A549 (cell line): ENCODE data around the gene ROR1. TPM values are rescaled to one million over a fixed set of nuclear protein-coding genes. Genes with fewer than 3 reads are reported as not detected.

Experiments used
- ATAC-seq, 2 experiments: fragments of 200-7000 bp in 1 of 2; fragments of >200 bp in 1 of 2; cut with Nextera tagmentation in 1 of 2; cut with Tn5 transposase in 1 of 2; 3 replicates each; pipeline versions ENCODE4 v1.8.0 to v1.9.1; 2018 to 2020; ENCODE audit warnings: mild to moderate bottlenecking in 1 of 2, moderate library complexity in 1 of 2
- CTCF ChIA-PET: fragments of 300-600 bp; sonication (Branson Sonifier 250); formaldehyde crosslinking; extraction: SDS; loops from one replicate; lab custom pipeline; 2021; ENCODE audit warnings: antibody characterized with exemption, inconsistent platforms; lab: Yijun Ruan, JAX
- POLR2A ChIA-PET: fragments of 350-600 bp; formaldehyde crosslinking; extraction: SDS; loops from one replicate; lab custom pipeline; 2021; ENCODE audit warnings: antibody characterized with exemption, inconsistent platforms; lab: Yijun Ruan, JAX
- DNase-seq, 2 experiments: peaks; one replicate each; pipeline versions ENCODE4 v3.0.0 to v3.0.0-alpha.2; 2011 to 2016; ENCODE audit warnings: low read depth in 1 of 2, low spot score in 1 of 2
- FAIRE-seq: peaks from 2 replicates; lab custom pipeline; 2011; peaks lifted over from hg19 to GRCh38; lab: Jason Lieb, UNC
- H3K27ac ChIP-seq, 2 experiments: fragments of >200 bp; sonication (Bioruptor Twin); formaldehyde crosslinking; 3 replicates each; pipeline ENCODE4 v1.5.1; 2016 to 2017
- H3K4me1 ChIP-seq: fragments of >200 bp; sonication (Bioruptor Twin); formaldehyde crosslinking; 3 replicates; pipeline ENCODE4 v1.6.1; 2016
- H3K4me2 ChIP-seq: fragments of >200 bp; sonication (Bioruptor Twin); formaldehyde crosslinking; 3 replicates; pipeline ENCODE4 v1.6.1; 2016
- H3K4me3 ChIP-seq: fragments of >200 bp; sonication (Bioruptor Twin); formaldehyde crosslinking; 3 replicates; pipeline ENCODE4 v1.5.1; 2016
- H3K9me3 ChIP-seq: fragments of >200 bp; sonication (Bioruptor Twin); formaldehyde crosslinking; 3 replicates; pipeline ENCODE4 v1.6.1; 2016
- ATOH8 ChIP-seq: fragments of 250-450 bp; sonication (Bioruptor Pico); IDR thresholded peaks from 2 replicates; pipeline ENCODE4 v1.5.0; 2020; ENCODE audit warnings: low read depth, mild to moderate bottlenecking, moderate library complexity
- BHLHE40 ChIP-seq: IDR thresholded peaks from 2 replicates; pipeline ENCODE4 v1.6.1; 2012; ENCODE audit warnings: low read depth, low read length, inconsistent platforms
- CBX2 ChIP-seq: fragments of 200-600 bp; sonication (generic); IDR thresholded peaks from 2 replicates; pipeline ENCODE4 v1.6.1; 2016; ENCODE audit warnings: low read depth, mild to moderate bottlenecking, borderline replicate concordance
- CBX8 ChIP-seq: fragments of 200-600 bp; sonication (generic); IDR thresholded peaks from 2 replicates; pipeline ENCODE4 v1.6.1; 2016
- CTCF ChIP-seq: fragments of >200 bp; sonication (Bioruptor Twin); formaldehyde crosslinking; IDR thresholded peaks from 3 replicates; pipeline ENCODE4 v1.5.1; 2016
- EP300 ChIP-seq, 2 experiments: fragments of >200 bp; sonication (Bioruptor Twin); formaldehyde crosslinking; IDR thresholded peaks; 2 replicates in 1 of 2; 3 replicates in 1 of 2; pipeline ENCODE4 v1.6.1; 2016 to 2017
- FOSB ChIP-seq: fragments of 250-450 bp; sonication (Bioruptor Pico); IDR thresholded peaks from 2 replicates; pipeline ENCODE4 v1.5.0; 2020; ENCODE audit warnings: mild to moderate bottlenecking, moderate library complexity
- GATA3 ChIP-seq: IDR thresholded peaks from 2 replicates; pipeline ENCODE4 v1.6.1; 2012; ENCODE audit warnings: borderline replicate concordance
- HDAC2 ChIP-seq: fragments of 200-600 bp; sonication (generic); IDR thresholded peaks from 2 replicates; pipeline ENCODE4 v1.6.1; 2016
- HOXA7 ChIP-seq: fragments of 250-450 bp; sonication (Bioruptor Pico); IDR thresholded peaks from 2 replicates; pipeline ENCODE4 v1.5.0; 2020; ENCODE audit warnings: mild to moderate bottlenecking, moderate library complexity
- HOXB5 ChIP-seq: fragments of 250-450 bp; sonication (Bioruptor Pico); IDR thresholded peaks from 2 replicates; pipeline ENCODE4 v1.5.0; 2020; ENCODE audit warnings: mild to moderate bottlenecking, moderate library complexity
- JUN ChIP-seq, 2 experiments: fragments of >200 bp; sonication (Bioruptor Twin); formaldehyde crosslinking; IDR thresholded peaks; 2 replicates in 1 of 2; 3 replicates in 1 of 2; pipeline ENCODE4 v1.6.1; 2016 to 2017
- KDM1A ChIP-seq: fragments of 200-600 bp; sonication (generic); IDR thresholded peaks from 2 replicates; pipeline ENCODE4 v1.6.1; 2016; ENCODE audit warnings: low read depth, mild to moderate bottlenecking
- KDM5A ChIP-seq: fragments of 200-600 bp; sonication (generic); IDR thresholded peaks from 2 replicates; pipeline ENCODE4 v1.6.1; 2016; ENCODE audit warnings: antibody characterized with exemption, mild to moderate bottlenecking
- MYC ChIP-seq: IDR thresholded peaks from 2 replicates; pipeline ENCODE4 v1.6.1; 2012; ENCODE audit warnings: mild to moderate bottlenecking, inconsistent platforms, low read length, improper control_type of control experiment, borderline replicate concordance
- NFE2L2 ChIP-seq: fragments of 150-350 bp; conservative IDR thresholded peaks from 2 replicates; pipeline ENCODE4 v1.6.1; 2014; ENCODE audit warnings: low read length
- NPAS2 ChIP-seq: fragments of 250-450 bp; sonication (Bioruptor Pico); IDR thresholded peaks from 2 replicates; pipeline ENCODE4 v1.8.0; 2022; ENCODE audit warnings: mild to moderate bottlenecking, moderate library complexity, borderline replicate concordance
- PBX3 ChIP-seq: IDR thresholded peaks from 2 replicates; pipeline ENCODE4 v1.6.1; 2012
- POLR2A ChIP-seq: IDR thresholded peaks from 2 replicates; pipeline ENCODE4 v1.6.1; 2012; ENCODE audit warnings: mild to moderate bottlenecking, low read length
- RFX5 ChIP-seq: fragments of 450-650 bp; IDR thresholded peaks from 2 replicates; pipeline ENCODE4 v1.7.1; 2014; ENCODE audit warnings: antibody characterized with exemption, mild to moderate bottlenecking, moderate library complexity
- RNF2 ChIP-seq: fragments of 200-600 bp; sonication (generic); IDR thresholded peaks from 2 replicates; pipeline ENCODE4 v1.6.1; 2016; ENCODE audit warnings: low read depth, mild to moderate bottlenecking, antibody characterized with exemption, moderate library complexity, borderline replicate concordance
- SMC3 ChIP-seq: fragments of >200 bp; sonication (Bioruptor Twin); formaldehyde crosslinking; IDR thresholded peaks from 3 replicates; pipeline ENCODE4 v1.6.1; 2018; ENCODE audit warnings: inconsistent platforms
- ZC3H11A ChIP-seq: fragments of 450-650 bp; IDR thresholded peaks from 2 replicates; pipeline ENCODE4 v1.6.1; 2014; ENCODE audit warnings: antibody characterized with exemption, mild to moderate bottlenecking
- WGBS: methylation state at CpG from one replicate; pipeline ENCODE4 v1.1.6; 2017; ENCODE audit errors: missing lambda C conversion rate; 5-methylcytosine and 5-hydroxymethylcytosine counted together
- polyA plus RNA-seq, 4 experiments: library from polyadenylated mRNA; depleted of rRNA in 3 of 4; stranded (reverse); fragments of >200 nt; fragmentation: RNase III in 1 of 4; extraction: RNeasy Plus Mini Kit Qiagen cat#74134 plus additional on column Dnase treatment in 1 of 4; gene quantifications; 2 replicates in 3 of 4; 3 replicates in 1 of 4; pipeline ENCODE4 v1.2.3, GENCODE V29; 2011 to 2017
- TF ChIP-seq, protein P1 (sequence below): fragments of >200 bp; sonication (Bioruptor Twin); formaldehyde crosslinking; IDR thresholded peaks from 2 replicates; pipeline ENCODE4 v1.6.1; 2016
- TF ChIP-seq, protein P2 (sequence below): fragments of >200 bp; sonication (Bioruptor Twin); formaldehyde crosslinking; IDR thresholded peaks from 3 replicates; pipeline ENCODE4 v1.6.1; 2016
- TF ChIP-seq, protein P3 (sequence below): fragments of 450-650 bp; IDR thresholded peaks from 2 replicates; pipeline ENCODE4 v1.6.1; 2014; ENCODE audit warnings: antibody characterized with exemption
- TF ChIP-seq, protein P4 (sequence below): IDR thresholded peaks from 2 replicates; pipeline ENCODE4 v1.6.1; 2012

The ROR1 gene
- polyA plus RNA-seq, 2 of the 4 experiments (the other 2 are of a cell fraction), result 6.5 to 19.0 TPM

DNA sequence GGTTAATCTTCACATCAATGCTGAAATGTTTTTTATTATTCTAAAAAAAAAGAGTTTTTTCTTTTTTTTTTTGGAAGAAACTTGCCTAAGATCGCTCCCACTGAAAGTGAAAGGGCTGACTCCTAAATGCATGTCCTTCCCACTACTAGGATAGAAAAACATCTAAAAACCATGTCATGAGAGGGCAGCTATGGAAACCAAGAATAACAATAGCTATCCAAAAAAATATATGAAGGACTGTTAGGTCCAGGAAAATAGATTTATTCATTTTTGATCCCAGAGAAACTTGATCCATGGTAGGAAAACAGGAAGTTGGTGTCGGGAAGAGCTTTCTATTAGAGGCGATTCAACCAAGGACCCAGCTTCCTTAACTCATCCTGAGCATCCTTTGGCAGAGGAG is 23.1 kb upstream of the ROR1 start:
- no peak for ATAC-seq
- Histone ChIP-seq H3K4me3 (no peak overlapping the region), H3K4me2 (no peak overlapping the region), H3K27ac (no peak overlapping the region)
- no peak for DNase-seq
- FAIRE-seq, result no peak
- 96% methylated on average over 3 of the region's 3 CpGs for WGBS
- CTCF ChIA-PET, result no interaction called here
- POLR2A ChIA-PET, result no interaction called here
- TF ChIP-seq JUN (IDR thresholded peaks at IDR 0.05) (no peak), MYC (no peak), EP300 (IDR thresholded peaks at IDR 0.05) (no peak), POLR2A (no peak), CBX2 (no peak), KDM1A (no peak), ATOH8 (CRISPR knock-in tag) (no peak), FOSB (no peak), RNF2 (no peak)
- TF ChIP-seq, protein P1, sequence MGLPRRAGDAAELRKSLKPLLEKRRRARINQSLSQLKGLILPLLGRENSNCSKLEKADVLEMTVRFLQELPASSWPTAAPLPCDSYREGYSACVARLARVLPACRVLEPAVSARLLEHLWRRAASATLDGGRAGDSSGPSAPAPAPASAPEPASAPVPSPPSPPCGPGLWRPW, result no peak
- TF ChIP-seq, protein P2, sequence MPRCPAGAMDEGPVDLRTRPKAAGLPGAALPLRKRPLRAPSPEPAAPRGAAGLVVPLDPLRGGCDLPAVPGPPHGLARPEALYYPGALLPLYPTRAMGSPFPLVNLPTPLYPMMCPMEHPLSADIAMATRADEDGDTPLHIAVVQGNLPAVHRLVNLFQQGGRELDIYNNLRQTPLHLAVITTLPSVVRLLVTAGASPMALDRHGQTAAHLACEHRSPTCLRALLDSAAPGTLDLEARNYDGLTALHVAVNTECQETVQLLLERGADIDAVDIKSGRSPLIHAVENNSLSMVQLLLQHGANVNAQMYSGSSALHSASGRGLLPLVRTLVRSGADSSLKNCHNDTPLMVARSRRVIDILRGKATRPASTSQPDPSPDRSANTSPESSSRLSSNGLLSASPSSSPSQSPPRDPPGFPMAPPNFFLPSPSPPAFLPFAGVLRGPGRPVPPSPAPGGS, result no peak
- TF ChIP-seq, all 56 proteins: peak for 0
- Histone ChIP-seq H3K9me3 (no peaks in the 10 kb centered on the region), H3K4me1 (peaks cover 10% of the 10 kb centered on the region; the same call in 1 of the 3 replicates)

GRCh38 chr1:63752176-63752575 is 21.6 kb upstream of the ROR1 start:
- ChIA-PET CTCF (interaction anchor here (0.6 kb wide), 1 partner anchor 18 kb away, joined by 3 read pairs; no protein-coding TSS in a partner anchor), POLR2A (no interaction called here)
- no peak for ATAC-seq
- FAIRE-seq, result no peak
- H3K27ac ChIP-seq, result no peak overlapping the region
- H3K4me3 ChIP-seq, result no peak overlapping the region
- no peak overlapping the region for H3K4me2 ChIP-seq
- TF ChIP-seq HOXA7 (CRISPR knock-in tag) (no peak), RFX5 (no peak), ZC3H11A (no peak), CBX8 (no peak), CTCF (no peak), GATA3 (no peak), SMC3 (no peak), NPAS2 (no peak)
- TF ChIP-seq, protein P3, sequence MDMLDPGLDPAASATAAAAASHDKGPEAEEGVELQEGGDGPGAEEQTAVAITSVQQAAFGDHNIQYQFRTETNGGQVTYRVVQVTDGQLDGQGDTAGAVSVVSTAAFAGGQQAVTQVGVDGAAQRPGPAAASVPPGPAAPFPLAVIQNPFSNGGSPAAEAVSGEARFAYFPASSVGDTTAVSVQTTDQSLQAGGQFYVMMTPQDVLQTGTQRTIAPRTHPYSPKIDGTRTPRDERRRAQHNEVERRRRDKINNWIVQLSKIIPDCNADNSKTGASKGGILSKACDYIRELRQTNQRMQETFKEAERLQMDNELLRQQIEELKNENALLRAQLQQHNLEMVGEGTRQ, result no peak
- TF ChIP-seq, all 56 proteins: peak for 0
- H3K4me1 ChIP-seq, result no peaks in the 10 kb centered on the region
- DNase-seq, result no peak
- no peaks in the 10 kb centered on the region for H3K9me3 ChIP-seq
- WGBS, result 43% methylated on average over 1 of the region's 1 CpG

DNA sequence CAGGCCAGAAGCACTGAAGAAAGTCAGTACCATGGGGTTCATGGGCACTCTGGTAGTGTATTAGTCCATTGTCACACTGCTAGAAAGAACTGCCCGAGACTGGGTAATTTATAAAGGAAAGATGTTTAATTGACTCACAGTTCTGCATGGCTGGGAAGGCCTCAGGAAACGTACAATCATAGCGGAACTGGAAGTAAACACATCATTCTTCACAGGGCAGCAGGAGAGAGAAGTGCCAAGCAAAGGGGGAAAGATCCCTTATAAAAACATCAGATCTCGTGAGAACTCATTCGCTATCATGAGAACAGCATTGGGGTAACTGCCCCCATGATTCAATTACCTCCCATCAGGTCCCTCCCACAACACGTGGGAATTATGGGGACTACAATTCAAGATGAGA is 20.2 kb upstream of the ROR1 start:
- Histone ChIP-seq H3K4me1 (no peaks in the 10 kb centered on the region), H3K4me2 (no peak overlapping the region), H3K4me3 (no peak overlapping the region), H3K27ac (no peak overlapping the region), H3K9me3 (no peaks in the 10 kb centered on the region)
- ChIA-PET POLR2A (no interaction called here), CTCF (no interaction called here)
- DNase-seq (no peak), ATAC-seq (no peak), FAIRE-seq (no peak)
- whole genome bisulfite sequencing, result 66% methylated on average over 6 of the region's 6 CpGs
- no peak for TF ChIP-seq KDM1A
- no peak for TF ChIP-seq HDAC2
- TF ChIP-seq RFX5, result no peak
- no peak for TF ChIP-seq HOXB5
- no peak for TF ChIP-seq NFE2L2
- TF ChIP-seq POLR2A, result no peak
- TF ChIP-seq, protein P2, result no peak
- no peak for TF ChIP-seq KDM5A
- no peak for TF ChIP-seq RNF2
- TF ChIP-seq CBX8, result no peak
- TF ChIP-seq, protein P4, sequence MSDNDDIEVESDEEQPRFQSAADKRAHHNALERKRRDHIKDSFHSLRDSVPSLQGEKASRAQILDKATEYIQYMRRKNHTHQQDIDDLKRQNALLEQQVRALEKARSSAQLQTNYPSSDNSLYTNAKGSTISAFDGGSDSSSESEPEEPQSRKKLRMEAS, result no peak
- TF ChIP-seq BHLHE40, result no peak
- TF ChIP-seq, protein P3, result no peak
- no peak for TF ChIP-seq PBX3
